Kidney tubule cell (primary cell): Measurements from ENCODE around the gene RNF19B.
"Not testable (repeated sequence)": the region's sequence is repeated elsewhere in the genome, so short reads cannot be mapped to it uniquely, and the experiment has no call there.

Source experiments
- DNase-seq: peaks from one replicate; pipeline ENCODE4 v3.0.0-alpha.2; 2018; ENCODE audit warnings: low spot score

Gene RNF19B

DNA sequence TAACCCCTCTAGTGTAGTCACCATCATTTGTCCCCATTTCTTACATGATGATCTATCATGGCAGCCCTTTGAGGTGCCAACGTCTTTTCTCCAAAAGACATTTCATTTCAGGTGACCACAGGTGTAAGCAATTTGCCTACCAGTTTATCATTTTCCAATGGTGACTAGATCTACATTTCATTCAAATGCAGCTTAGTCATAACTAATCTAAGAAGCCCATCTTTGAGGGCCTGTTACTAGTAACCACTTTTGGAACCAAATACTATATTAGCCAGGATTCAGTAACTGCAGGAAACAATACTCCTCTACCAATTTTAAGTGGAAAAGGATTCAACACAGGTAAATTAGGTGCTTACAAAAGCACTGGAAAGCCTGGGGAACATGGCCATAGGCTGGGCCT, 32.8 kb downstream of the RNF19B start:
- no peak for DNase-seq

DNA sequence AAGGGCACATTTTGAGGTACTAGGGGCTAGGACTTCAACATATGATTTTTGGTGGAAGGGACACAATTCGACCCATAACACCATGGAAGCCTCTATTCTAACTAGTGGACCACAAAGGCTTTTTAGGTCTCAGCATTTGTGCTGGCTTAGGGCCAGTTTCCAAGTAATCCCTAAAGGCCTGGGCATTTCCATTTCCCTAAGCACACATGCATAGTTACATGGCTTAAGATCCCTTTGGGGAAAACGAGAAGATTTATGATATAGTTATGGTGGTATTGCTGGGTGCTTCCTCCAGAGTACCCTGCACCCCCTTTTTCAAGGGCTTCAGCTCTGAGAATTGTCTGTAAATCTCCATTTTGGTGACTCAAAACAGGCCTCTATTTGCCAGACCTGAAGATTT, 35.2 kb downstream of the RNF19B start:
- no peak for DNase-seq

DNA sequence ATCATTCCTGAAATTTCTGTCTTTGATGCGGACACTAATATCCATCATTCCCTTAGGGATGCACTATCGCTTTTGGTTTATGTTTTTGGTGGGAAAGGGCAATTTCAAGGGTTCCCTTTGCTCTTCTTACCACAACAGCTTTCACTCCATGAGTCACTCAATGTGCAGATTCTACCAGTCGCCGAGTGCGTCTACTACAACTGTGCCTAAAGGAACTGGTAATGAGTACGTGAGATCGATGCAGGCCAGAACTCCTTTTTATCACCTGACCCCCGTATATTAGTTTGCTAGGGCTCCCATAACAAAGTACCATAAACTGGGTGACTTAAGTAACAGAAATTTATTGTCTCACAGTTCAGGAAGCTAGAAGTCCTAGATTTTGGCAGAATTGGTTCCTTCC, 35.9 kb downstream of the RNF19B start:
- no peak for DNase-seq

DNA sequence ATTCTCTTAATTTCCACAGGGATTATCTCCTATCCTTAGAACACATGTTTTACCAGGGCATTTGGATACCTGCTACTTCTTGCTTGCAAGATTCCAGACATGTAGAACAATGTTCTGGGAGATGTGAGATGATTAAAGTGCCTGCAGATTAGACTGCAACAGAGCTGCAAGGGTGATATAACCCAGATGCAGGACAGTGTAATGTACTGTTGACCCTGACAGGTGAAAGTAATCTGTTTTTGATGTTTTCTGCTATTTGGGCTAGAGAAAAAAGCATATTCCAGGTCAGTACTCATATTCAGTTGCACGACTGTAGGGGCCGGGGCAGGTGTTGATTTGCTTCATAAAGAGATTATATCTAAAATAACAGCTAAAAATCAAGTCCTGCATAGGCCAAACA, 36.3 kb downstream of the RNF19B start:
- DNase-seq: no peak

DNA sequence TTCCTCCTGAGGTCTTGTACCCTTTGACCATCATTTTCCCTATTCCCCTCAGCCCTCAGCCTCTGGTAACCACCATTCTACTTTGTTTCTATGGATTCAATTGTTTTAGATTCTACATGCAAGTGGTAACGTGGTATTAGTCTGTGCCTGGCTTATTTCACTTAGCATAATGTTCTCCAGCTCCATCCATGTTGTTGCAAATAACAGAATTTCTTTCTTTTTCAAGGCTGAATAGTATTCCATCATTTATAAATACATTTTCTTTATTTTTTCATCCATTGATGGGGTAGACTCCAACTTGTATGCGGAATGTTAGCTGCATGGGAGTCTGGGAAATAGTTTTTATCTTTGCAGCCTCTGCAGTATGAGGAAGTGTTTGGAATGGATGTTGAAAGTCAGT, 37.2 kb downstream of the RNF19B start:
- DNase-seq: no peak

DNA sequence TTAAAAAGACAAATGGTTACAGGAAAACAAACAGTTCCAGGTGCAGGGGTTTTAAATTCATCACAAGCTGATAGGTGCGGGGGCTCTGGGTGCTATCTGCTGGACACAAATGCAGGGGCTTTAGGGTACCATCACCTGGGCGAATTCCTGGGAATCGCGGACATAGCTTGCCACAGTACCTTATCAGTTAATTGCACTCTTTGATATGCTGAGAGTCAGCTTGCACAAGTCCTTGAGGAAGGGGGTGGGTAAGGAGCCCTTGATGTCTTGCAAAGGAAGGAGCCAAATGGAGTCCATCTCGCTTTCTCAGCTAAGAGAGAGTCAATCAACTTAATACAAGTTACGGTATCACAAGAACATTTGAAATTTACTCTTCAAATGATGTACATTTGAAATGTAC, 38.0 kb downstream of the RNF19B start:
- no peak for DNase-seq

DNA sequence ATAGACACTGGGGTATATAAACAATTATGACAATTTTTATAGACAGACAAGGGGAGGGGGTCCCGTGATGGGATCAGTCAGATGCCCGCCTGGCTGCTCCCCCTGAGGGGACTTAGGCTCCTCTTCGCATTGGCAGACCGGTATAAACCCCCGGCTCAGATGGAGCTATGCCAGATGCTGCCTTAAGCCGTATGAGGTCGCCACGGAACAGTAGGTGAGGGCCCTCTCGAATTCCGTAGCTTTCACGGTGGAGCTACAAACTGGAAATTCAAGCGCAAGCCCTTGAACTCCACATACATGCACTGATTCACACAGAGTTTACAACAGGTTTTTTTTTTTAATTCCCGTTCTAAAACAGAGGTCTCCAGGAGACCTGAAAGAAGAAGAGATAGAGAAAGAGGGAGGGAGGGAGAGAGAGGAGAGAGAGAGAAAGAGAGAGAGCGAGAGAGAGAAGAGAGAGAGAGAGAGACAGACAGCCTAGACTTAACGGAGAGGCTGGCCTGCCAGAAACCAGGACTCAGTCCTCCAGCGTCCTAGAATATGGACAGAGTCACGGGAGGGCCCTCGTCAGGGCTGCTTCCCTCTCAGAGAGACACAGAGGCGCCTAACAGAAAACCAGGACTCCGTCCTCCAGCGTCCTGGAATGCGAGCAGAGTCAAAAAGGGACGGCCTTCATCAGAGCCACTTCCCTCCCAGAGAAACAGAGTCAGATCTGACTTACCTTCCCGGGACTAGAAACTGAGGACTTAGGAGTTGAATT, 39.0 kb downstream of the RNF19B start:
- peak; percentile 50 for DNase-seq

DNA sequence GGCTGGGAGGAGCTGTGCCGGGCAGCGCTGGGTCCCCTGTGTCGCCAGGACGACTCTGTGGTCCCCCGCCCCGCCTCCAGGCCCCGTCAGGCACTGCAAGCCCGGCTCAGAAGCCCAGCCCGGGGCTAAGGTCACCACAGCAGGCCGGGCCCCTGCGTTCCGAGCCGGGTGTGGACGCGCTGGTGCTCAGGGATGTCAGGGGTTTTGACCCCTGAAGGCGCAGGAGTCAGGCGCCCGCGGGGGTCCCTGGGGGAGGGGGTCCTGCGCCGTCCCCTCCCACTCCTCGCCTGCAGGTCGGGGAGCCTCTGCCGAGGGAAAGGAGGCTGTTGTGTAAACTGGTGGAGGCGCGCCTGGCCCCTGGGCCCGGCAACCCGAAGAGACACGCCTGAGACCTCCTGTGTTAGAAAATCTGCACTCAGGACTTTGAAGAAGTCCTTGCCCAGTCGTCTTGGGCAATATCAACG, 39.7 kb downstream of the RNF19B start:
- no peak for DNase-seq

DNA sequence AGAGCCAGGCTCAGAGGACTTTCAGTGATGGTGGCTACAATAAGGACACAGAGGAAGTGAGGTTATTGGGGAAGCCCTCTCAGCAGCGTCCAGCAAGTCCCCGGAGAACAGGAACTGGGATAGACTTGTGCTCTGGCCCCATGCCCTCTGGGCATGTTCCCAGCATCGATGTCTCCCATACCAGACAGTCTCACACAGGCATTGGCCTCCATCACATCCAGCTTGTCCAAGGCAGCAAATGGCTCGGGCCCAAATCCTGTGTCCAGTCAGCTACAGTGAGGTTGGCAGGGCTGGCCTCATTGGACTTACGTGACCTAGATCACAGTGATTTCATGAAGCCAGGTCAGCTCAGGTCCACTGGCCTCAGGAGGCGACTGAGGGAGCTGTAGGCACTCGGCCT, 43.8 kb downstream of the RNF19B start:
- DNase-seq: no peak

DNA sequence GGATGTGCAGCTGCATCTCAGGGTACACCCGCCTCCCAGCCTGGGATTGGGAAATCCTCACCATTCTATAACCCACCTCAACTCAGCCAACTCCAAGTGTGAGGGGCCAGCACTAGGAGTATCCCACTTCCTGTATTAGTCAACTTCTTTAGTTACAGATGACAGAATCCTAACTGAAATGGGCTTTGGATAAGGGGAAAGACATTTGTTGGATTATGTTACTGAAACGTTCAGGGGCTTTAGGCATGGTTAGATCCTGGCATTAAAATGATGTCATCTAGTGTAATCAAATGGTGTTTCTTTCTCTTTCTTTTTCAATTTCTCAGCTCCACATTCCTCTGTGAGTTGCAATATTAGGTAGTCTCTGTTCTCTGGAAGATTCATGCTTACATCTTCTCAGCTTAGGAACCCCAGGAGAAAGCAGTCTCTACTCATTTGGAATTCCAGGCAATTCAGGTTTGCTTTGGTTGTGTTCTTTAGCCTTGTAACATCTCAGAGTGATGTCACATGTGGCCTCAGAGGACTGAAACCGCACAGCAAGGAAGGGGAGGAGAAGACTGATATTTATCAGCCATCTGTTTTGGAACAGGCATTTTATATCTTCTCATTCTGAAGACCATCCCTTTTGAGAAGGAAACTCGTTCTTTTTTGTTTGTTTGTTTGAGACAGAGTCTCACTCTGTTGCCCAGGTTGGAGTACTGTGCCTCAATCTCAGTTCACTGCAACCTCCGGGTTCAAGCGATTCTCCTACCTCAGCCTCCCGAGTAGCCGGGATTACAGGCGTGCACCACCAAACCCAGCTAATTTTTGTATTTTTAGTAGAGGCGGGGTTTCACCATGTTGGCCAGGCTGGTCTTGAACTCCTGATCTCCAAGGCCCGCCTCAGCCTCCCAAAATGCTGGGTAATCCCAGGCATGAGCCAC, 44.5 kb downstream of the RNF19B start:
- DNase-seq: peak; percentile 88

DNA sequence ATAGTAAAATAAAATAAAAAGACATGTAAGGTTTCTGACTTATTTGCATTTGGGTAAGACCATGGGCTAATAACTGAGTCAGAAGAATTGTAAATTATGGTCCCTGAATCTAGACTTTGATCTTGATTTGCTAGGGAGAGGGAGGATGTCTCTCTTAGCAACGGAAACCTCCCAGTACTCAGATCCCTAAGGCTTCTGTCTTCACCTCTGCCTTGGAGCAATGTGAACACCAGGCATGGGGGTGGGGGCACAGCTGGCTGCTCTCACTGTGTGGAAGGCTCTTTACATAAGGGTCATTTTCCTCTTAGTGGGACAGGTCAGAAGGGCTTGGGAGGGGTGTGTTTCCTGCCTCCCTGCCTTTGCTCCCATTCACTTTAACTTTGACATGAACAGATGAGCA, 46.4 kb downstream of the RNF19B start:
- DNase-seq: no peak

DNA sequence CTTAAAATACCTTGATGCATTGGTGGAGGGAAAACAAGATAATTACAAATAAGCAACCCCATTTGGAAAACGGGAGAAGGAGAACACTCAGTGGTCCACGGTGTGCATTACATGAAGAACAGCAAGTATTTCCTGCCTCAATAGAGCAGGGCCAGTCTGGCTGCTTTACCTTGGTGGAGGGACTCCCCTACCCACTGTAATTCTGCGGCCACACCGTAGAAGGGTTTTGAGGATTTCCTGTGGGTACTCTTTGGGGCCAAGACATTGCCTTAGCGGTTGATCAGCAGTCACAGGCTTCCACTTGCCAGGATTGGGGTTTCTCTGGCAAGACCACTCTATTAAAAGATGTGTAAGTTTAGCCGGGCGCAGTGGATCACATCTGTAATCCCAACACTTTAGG, 47.1 kb downstream of the RNF19B start:
- no peak for DNase-seq

DNA sequence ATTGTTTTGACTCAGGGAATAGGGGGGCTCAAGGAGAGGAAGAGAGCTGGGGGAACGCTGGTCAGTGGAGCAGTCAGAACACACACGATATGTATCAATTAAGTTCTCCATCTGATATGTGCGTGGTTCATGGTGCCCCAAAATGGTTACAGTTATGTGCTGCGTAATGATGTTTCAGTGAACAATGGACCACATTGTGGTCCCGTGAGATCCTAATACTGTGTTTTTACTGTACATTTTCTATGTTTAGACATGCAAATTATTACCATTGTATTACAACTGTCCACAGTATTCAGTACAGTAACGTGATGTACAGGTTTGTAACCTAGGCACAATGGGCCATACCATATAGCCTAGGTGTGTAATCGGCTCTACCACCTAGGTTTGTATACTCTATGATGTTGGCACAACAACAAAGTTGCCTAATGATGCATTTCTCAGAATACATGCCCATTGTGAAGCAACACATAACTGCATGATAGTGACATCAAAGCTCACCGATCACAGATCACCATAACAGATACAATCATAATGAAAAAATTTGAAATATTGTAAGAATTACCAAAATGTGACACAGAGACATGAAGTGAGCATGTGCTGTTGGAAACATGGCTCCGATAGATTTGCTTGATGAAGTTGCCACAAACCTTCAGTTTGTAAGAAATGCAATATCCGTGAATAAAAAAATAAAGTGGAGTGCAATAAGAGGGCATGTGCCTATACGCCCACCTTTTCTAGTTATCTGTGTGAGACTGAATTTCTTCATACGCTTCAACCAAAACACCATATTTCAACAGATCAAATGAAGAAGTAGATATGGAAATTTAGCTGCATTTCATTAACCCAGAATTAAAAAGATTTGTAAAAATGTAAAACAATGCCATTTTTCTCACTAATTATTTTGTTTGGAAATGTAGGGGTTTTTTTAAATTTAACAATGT, 48.6 kb downstream of the RNF19B start:
- peak; percentile 17 for DNase-seq

DNA sequence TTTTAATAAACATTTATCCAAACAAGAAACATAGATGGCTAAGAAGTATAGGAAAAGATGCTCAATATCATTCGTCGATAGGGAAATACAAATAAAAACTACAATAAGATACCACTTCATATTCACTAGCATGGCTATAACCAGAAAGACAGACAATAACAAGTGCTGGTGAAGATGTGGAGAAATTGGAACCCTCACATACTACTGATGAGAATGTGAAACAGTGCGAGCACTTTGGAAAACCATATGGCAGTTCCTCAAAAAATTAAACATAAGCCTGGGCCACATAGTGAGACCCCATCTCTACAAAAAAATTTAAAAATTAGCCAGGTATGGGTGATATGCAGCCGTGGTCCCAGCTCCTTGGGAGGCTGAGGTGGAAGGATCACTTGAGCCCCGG, 54.3 kb downstream of the RNF19B start:
- no peak for DNase-seq

DNA sequence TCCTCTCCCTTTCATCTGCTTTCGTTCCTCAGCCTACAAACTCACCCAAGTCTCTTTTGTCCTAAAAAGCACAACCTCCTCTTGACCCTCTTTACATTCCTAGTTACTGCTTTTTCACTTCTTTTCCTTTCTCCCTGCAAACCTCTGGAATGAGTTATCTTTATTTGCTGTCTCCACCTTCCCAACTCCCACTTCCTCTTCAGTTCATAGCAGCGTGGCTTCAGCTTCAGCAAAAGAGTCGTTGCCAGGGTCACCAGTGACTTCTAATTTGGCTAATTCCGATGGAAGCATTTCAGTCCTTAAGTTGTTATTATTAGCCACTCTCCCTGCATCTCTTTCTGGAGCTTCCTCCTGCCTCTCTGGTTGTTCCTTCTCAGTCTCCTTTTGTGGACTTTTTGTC, 57.2 kb downstream of the RNF19B start:
- peak; percentile 11 for DNase-seq

DNA sequence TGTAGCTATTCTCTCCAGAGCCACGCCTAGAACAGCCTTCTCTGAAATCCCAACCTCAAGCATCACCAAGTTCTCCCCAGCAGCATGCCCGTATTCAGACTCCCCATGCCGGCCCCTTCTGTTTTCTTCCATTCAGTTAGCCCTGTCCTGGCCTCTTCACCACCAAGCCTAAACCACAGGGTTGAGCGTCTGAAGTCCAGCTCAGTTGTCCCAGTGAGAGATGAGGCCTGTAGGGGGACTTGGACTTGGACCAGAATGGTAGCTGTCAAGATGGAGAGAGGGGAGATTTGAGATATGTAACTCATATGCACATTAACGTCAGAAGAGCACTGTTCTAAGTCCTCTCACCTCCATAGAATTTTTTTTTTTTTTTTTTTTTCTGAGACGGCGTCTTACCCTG, 58.0 kb downstream of the RNF19B start:
- DNase-seq: no peak

DNA sequence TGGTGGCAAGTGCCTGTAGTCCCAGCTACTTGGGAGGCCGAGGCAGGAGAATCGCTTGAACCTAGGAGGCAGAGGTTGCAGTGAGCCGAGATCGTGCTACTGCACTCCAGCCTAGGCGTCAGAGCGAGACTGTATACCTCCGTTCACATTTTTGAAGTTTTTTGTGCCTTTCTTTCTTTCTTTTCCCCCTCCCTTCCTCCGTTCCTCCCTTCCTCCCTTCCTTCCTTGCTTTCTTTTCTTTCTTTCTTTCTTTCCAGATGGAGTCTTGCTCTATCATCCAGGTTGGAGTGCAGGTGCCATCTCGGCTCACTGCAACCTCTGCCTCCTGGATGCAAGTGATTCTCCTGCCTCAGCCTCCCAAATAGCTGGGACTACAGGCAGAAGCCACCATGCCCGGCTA, 59.0 kb downstream of the RNF19B start:
- DNase-seq: not testable (repeated sequence)

DNA sequence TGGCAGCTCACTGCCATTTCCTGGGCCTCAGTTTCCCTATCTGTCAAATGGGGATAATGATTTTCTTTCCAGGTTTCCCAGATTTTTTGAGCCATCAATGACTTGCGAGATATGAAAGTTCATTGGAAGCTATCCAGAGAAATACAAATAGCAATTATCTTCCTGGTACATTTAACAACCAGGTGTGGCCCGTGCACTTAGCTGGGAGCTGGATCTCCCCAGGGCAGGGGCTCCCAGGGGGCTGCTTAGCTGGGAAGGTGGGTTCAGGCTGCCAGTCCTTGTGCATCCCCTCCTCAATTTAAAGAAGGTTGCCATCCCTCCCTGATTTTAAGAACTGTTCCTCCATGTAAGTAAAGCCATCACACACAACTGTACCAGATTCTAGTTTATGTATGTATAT, 59.8 kb downstream of the RNF19B start:
- DNase-seq: no peak

DNA sequence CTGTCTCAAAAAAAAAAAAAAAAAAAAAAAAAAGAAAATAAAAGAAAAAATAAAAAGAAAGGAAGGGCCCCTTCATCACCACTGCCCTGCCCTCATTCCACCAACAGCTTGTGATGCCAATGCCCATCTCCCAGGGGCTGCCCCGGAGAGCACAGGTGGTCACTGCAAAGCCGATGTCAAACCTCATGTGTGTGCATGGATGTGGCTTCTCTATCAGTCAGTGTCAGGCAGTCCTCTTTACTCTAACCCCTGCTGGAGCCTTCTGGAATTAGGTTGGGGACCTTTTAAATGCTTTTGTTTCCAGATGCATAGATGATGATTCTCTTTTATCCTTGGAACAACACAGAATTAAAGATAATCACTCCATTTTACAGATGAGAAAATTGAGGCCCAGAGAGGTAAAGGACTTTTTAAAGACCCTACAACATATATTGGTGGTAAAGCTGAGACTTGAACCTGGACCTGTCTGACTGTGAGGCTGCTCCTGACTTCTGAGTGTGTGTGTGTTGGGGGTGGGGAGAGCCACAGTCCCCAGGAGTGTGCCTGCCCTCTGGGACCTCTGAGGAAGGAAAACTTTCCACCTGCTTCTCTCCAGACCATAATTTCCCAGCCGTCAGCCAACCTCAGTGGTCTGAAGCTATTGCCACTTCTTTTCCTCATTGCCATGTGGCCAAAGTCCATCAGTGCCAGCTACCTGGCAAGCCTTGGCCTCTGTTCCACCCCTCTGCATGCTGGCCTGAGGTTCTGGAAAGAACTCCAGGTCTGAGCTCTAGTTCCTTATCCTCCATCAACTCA, 60.4 kb downstream of the RNF19B start:
- DNase-seq: no peak

DNA sequence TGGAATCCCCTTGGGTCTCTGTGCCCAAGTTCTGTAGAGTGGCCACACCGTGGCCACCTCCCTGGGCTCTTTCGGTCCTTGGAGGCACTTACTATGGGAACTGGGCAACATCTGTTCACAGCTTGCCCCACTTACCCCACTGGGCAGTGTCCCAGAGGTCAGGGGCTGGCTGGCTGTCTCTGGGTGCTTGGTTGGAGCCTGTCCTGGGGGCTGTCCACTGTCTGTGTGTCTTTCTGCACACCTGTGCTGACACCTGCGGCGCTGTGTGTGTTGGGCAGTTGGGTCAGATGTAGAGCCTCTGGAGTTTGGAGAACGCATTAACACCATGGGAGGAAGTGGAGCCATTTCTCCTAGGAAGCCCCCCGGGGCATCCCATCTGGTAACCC, 62.1 kb downstream of the RNF19B start:
- DNase-seq: no peak

DNA sequence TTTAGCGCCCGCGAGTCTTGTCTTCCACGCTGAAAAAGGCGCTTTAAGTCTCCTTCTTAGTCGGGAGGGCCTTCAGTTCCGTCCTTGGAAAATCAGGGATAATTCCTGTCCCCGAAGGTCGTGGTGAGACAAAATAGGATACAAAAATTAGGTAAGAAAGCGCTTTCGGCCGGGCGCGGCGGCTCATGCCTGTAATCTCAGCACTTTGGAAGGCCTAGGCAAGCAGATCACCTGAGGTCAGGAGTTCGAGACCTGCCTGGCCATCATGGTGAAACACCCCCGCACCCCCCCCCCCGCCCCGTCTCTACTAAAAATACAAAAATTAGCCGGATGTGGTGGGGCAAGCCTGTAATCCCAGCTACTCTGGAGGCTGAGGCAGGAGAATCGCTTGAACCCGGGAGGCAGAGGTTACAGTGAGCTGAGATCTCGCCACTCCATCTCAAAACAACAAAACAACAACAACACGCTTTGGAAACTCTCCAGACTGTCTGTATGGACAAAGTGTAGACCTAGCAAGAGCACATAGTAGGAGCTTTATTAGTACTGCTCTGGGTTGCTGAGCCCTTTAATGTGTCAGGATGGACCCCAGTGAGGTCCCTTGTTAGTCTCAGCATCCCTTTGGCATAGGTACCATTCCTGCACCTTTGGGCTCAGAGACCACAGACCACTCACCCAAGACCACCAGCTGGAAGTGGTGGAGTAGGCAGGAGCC, 62.6 kb downstream of the RNF19B start:
- DNase-seq: no peak
